ENCODE data around the gene ARHGEF16.
A peak's percentile ranks its signal among the peaks of the same experiment; 100 is the strongest.

The ARHGEF16 gene

GRCh38 chr1:3502641-3503524 is 48.4 kb downstream of the ARHGEF16 start:
- no peak for DNase-seq (ENCODE audit: low spot score)

DNA sequence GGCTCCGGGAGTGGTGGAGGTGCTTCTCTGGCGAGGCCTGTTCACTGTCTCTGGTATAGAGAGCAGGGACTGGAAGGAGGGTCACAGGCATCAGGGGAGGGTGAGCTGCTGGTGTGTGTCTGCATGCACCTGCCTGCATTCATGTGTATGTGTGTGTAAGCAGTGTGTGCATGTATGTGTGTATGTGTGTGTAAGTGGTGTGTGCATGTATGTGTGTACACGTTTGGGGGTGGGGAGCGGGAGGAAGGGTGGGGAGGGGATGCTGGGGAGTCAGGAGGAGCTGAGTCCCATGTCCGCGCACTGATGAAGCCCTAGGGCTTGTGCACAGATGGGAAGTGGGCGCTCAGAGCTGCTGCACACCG is 49.0 kb downstream of the ARHGEF16 start:
- no peak for DNase-seq (ENCODE audit: low spot score)

DNA sequence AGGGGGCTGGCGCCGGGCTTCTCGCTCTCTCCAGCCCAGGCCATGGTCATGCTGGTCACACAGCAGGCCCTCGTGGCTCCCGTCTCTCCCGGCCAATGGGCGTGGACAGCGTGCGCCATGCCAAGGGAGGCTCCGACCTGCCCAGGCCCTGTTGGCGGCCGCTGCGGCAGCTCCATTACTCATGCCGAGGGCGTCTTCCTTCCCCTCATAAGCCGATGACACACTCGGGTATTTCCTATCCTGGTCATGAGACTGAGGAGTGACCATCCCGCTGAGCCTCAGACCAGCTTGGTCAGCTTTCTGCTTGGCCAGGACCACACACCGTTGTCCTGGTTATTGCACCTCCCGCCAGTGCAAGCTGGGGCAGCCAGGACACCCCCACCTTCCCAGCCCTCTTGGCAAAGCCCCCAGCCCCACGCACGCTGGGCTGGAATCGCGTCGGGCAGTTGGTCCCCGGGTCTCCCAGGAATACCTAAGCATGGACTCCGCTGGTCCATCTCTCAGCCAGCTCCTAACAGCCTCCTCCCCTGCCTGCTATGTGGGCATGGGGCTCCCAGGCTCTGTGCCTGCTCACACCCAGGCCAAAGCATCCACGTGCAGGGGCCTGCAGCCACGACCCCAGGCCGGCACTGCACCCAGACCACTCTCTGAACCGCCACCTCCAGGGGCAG is 49.8 kb downstream of the ARHGEF16 start:
- DNase-seq (ENCODE audit: low spot score) = peak; percentile 71

DNA sequence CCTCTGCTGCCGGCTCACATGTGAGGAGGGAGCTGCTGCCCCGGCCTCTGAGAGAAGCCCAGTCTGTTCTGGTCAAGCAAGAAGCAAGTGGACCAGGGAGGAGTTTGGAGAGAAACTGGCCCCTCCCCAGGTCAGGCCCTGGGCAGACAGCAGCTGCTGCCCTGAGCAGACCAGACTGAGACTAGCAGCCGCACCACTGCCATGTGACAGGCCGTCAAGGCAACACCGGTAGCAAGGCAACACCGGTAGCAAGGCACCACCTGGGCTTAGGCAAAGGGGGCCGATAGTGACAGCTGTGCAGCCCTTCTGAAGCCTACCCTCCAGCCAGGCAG is 50.3 kb downstream of the ARHGEF16 start:
- no peak for DNase-seq (ENCODE audit: low spot score)

DNA sequence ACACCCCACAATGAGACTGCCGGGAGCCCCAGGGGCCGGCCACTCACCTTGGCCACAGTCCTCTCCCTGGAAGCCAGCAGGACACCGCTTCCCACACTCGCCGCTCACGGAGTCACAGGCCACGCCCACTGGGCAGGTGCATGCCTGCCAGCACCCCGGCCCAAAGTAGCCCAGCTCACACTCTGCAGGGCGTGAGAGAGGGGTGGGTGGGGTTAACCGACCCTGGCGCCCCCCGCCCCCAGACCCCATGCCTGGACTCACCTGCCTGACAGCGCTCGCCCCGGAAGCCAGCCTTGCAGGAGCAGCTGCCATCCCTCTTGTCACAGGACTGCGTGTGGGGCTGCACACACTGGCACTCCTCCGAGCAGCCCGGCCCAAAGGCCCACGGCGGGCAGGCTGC is 50.7 kb downstream of the ARHGEF16 start:
- DNase-seq (ENCODE audit: low spot score) = no peak

- DNase-seq (ENCODE audit: low spot score) = no peak
Measured at GRCh38 chr1:3506041-3506440, 51.6 kb downstream of the ARHGEF16 start.

- no peak for DNase-seq (ENCODE audit: low spot score)
Measured at GRCh38 chr1:3506943-3507342, 52.5 kb downstream of the ARHGEF16 start.

GRCh38 chr1:3507636-3508275 is 53.3 kb downstream of the ARHGEF16 start:
- DNase-seq (ENCODE audit: low spot score) = no peak

GRCh38 chr1:3508757-3509415 is 54.4 kb downstream of the ARHGEF16 start:
- no peak for DNase-seq (ENCODE audit: low spot score)

DNA sequence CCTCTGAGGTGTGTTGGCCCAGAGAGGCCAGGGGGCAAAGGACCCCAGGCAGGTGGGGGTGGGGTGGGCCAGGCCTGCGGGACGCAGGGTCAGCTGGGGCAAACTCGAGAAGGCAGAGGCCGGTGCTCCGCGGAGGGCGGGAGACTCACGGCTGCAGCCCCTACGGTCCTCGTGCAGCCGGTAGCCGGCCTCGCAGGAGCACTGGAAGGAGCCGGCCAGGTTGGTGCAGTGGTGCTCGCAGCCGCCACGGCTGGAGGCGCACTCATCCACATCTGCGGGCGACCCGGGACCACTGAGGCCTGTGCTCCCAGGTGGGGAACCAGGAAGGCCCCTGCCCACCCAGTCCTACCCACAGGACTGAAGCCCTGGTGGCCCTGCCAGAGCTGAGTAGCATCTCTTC is 55.3 kb downstream of the ARHGEF16 start:
- DNase-seq (ENCODE audit: low spot score) = no peak

DNA sequence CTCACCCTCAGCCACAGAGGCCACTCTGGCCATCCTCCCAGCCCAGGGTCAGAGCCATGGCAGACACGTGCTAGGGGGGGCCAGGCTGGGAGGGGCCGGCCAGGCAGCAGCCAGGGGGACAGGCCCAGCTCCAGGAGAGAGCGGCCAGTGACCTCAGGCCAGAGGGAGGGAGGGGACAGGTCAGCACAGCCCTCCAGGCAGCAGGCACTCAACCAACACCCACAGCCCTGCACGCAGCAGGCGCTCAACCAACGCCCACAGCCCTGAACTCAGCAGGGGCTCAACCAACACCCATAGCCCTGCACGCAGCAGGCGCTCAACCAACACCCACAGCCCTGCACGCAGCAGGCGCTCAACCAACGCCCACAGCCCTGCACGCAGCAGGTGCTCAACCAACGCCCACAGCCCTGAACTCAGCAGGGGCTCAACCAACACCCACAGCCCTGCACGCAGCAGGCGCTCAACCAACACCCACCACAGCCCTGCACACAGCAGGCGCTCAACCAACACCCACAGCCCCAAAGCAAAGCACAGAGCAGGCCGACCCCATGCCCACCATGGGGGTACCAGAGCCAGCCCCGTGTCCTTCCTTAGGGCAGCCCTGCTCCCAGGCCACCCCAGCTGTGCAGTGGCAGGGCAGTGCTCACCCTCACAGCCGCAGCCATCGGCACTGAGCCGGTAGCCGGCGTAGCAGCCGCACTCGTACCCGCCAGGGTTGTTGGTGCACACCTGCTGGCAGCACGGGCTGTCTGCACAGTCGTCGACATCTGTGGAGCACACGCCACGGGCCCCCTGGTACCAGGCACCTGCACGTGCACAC is 55.9 kb downstream of the ARHGEF16 start:
- DNase-seq (ENCODE audit: low spot score) = peak; percentile 16

DNA sequence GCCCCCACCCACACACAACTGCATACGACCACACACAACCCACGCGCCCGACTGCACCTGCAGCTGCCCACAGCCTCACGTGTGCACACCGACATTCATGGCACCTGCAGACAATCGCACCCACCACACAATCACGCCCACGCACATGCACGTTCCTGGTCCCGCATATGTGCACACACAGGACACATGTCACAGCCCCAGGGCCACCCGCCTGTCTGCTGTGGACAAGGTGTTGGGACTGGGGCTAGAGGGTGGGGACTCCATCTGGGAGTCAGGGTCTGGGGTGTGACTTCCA is 56.4 kb downstream of the ARHGEF16 start:
- DNase-seq (ENCODE audit: low spot score) = no peak

DNA sequence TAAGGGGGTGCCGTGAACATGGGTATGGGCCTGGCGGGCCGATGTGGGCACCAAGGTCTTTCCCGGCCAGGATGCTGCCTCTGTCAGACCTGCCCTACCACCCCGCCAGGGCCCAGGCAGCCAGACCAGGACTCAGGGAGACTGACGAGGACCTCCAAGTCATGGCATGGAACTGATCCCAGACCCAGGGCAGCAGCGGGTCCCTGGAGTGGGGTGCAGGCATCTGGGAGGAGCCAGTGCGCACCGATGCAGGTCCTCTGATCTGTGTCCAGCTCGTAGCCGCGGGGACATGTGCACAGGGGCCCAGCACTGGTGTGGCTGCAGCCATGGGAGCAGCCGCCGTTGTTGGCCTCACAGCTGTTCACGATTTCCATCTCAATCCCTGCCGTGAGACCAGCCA is 56.8 kb downstream of the ARHGEF16 start:
- DNase-seq (ENCODE audit: low spot score) = no peak

DNA sequence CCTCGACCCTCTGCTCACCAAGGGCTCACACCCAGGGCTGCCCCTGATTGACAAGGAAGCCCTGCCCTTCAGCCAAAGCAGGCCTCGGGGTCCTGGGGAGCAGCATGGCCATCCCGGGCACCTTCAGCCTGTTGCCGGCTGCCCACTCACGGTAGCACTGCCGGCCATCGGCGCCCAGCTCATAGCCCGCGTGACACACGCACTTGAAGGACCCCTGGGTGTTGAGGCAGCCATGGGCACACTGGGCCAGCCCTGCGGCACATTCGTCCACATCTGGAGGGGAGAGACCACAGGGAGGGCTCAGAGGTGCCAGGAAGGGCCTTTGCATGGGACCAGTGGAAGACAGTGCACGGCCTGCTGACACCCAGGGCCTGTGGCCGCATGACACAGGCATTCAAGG is 57.4 kb downstream of the ARHGEF16 start:
- no peak for DNase-seq (ENCODE audit: low spot score)

- DNase-seq (ENCODE audit: low spot score) = no peak
Measured at GRCh38 chr1:3514404-3514803, 59.9 kb downstream of the ARHGEF16 start.

GRCh38 chr1:3515272-3515671 is 60.8 kb downstream of the ARHGEF16 start:
- no peak for DNase-seq (ENCODE audit: low spot score)

GRCh38 chr1:3515774-3516480 is 61.5 kb downstream of the ARHGEF16 start:
- DNase-seq (ENCODE audit: low spot score) = no peak

- DNase-seq (ENCODE audit: low spot score) = no peak
Measured at GRCh38 chr1:3516481-3516869, 62.0 kb downstream of the ARHGEF16 start.

DNA sequence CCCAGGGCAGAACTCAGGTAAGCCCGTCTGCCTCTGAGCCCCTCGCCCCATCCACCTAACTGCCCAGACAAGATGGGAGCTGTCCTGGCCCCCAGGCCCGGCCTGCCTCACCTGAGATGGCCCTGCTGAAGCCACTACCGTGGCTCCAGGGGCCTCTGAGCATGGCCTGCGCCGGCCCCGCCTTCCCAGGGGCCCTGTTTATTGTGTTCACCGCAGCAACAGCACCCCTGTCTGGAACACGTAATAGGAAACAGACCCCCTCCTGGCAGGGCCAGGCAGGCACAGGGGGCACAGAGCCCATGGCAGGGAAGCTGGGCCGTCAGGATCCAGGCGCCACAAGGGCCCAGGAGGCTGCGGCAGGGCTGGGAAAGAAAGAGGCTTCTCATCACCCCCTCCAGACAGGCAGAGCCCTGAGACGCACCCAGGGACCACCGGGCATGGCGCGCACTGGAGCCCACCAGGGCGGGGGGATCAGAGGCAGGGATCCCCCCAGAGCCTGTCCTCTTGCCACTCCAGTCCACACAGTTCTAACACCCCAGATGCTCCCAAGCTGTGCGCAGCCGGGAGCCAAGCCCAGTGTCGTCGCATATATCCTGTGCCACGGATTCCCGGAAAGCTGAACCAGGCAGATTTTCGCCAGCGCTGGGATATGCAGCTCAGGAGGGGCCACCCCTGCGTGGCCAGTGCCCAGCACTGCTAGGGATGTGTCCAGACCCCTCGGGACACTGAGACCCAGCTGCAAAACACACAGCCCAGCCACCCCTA is 62.6 kb downstream of the ARHGEF16 start:
- DNase-seq (ENCODE audit: low spot score) = no peak

- DNase-seq (ENCODE audit: low spot score) = no peak
Measured at GRCh38 chr1:3518256-3518655, 63.8 kb downstream of the ARHGEF16 start.

DNA sequence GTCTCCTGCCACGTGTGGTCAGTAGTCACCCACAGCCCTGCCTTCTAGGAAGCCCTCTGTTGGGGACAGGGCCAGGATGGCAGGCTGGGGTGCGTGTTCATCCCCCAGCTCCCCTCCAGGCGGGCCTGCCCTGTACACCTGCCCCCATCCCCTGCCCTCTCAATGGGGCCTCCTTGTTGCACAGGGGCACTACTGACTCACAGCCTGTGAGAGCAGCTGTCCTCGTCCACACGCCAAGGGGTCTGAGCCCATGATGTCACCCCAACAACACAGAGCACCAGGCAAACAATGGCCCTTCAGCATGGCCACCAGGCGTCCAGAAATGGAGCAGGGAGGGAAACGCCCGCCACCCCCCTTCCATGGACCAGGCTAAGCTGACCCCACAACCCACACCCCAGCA is 64.3 kb downstream of the ARHGEF16 start:
- DNase-seq (ENCODE audit: low spot score) = no peak
